Astrocyte of the spinal cord (primary cell): ENCODE measurements around the gene DMRTC1.
"Not testable (repeated sequence)": the region's sequence is repeated elsewhere in the genome, so short reads cannot be mapped to it uniquely, and the experiment has no call there.

Experiments used
- DNase-seq: peaks from one replicate; pipeline ENCODE4 v3.0.0; 2011; ENCODE audit warnings: low read depth, low spot score
- H3K4me3 ChIP-seq: 2 replicates; pipeline ENCODE4 v1.5.1; 2011; ENCODE audit warnings: low read depth, mild to moderate bottlenecking, low read length, moderate library complexity
- in situ Hi-C: cut with HindIII; loops from 2 replicates; pipeline ENCODE4 v1.10.0; 2017; ENCODE audit warnings: low sequenced_read_pairs

The DMRTC1 gene, protein sequence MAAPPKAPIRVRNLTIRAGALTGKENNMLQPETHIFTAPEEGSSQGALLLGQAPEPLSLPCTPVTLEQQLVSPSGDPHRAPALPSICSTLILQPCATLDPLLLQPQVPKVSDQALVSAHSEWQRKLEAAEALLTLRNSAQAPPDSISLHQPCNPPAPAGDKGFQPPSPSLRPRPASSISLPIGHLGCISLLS

GRCh38 chrX:72943819-72944169 lies at the start of gene DMRTC1:
DMRTC1 (minus strand) TSS chrX:72943837; CDS start chrX:72875694, 68,143 bp downstream.
- DNase-seq, H3K4me3 ChIP-seq, in situ Hi-C loops: not testable (repeated sequence)

DNA sequence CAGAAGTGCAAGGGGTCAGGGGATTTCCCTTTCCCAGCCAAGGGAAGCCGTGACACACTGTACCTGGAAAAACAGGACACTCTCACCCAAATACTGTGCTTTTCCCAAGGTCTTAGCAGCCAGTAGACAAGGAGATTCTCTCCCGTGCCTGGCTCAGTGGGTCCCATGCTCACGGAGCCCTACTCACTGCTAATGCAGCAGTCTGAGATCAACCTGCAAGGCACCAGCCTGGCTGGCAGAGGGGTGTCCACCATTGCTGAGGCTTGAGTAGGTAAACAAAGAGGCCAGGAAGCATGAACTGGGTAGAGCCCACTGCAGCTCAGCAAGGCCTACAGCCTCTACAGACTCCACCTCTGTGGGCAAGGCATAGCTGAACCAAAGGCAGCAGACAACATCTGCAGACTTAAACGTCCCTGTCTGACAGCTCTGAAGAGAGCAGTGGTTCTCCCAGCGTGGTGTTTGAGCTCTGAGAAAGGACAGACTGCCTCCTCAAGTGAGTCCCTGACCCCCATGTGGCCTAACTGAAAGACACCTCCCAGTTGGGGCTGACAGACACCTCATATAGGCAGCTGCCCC lies 37.3 kb upstream of the DMRTC1 start:
- H3K4me3 ChIP-seq, DNase-seq, in situ Hi-C loops: not testable (repeated sequence)

DNA sequence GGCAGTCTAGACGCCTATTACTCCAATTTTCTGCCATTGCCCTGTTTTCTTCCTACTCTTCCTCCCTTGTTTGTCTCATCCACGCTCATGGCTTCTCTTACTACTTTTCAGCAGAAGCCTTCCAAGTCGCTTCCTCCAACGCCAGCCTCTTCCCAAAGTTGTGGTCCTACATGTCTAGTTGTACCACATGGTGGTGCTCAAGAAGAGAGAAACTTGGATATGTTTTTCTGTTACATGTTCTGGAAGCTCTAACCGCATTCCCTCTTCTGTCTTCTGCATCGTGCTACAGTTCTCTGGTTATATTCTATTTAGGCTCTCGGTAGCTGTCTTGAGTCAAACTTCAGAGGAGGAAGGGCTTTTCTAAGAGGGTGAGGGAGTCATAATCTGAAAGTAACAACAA lies 31.2 kb upstream of the DMRTC1 start:
- H3K4me3 ChIP-seq, DNase-seq, in situ Hi-C loops: not testable (repeated sequence)

- DNase-seq, H3K4me3 ChIP-seq, in situ Hi-C loops: not testable (repeated sequence)
Measured at GRCh38 chrX:72971859-72972258, 28.2 kb upstream of the DMRTC1 start.

DNA sequence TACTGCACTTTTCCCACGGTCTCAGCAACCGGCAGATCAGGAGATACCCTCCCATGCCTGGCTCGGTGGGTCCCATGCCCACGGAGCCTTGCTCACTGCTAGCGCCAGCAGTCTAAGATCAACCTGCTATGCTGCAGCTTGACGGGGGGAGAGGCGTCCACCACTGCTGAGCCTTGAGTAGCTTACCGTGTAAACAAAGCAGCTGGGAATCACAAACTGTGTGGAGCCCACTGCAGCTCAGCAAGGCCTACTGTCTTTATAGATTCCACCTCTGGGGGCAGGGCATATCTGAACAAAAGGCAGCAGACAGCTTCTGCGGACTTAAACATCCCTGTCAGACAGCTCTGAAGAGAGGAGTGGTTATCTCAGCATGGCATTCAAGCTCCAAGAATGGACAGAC lies 16.3 kb upstream of the DMRTC1 start:
- H3K4me3 ChIP-seq, in situ Hi-C loops, DNase-seq: not testable (repeated sequence)

GRCh38 chrX:72943035-72943818 lies 410 bp downstream of the DMRTC1 start:
- in situ Hi-C loops, DNase-seq, H3K4me3 ChIP-seq: not testable (repeated sequence)

DNA sequence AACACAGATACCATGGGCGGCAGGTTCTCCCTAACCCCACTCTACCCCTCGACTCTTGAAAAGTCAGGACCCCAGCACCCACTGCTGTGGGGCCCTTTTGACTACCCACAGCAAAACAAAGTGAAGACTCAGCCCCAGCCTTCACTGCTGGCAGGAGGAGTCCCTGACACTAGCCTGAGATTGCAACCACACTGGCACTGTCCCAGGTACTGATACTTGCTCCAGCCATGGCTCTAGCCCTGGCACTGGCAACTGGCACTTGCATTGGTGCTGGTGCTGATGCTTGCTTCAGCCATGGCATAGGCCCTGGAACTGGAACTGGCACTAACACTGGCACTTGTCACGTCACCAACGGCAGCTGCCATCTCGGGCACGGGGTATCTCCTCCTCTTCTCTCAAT lies 1.4 kb downstream of the DMRTC1 start:
- H3K4me3 ChIP-seq, in situ Hi-C loops, DNase-seq: not testable (repeated sequence)

GRCh38 chrX:72937906-72938305 lies 5.7 kb downstream of the DMRTC1 start, which contains the start of gene FAM236A:
FAM236A (plus strand) TSS chrX:72938206; CDS start chrX:72938263, 57 bp downstream.
- DNase-seq, in situ Hi-C loops, H3K4me3 ChIP-seq: not testable (repeated sequence)

GRCh38 chrX:72936882-72937455 lies 6.7 kb downstream of the DMRTC1 start:
- DNase-seq, H3K4me3 ChIP-seq, in situ Hi-C loops: not testable (repeated sequence)

- H3K4me3 ChIP-seq, DNase-seq, in situ Hi-C loops: not testable (repeated sequence)
Measured at GRCh38 chrX:72936455-72936854, 7.2 kb downstream of the DMRTC1 start.

- in situ Hi-C loops, DNase-seq, H3K4me3 ChIP-seq: not testable (repeated sequence)
Measured at GRCh38 chrX:72932283-72932682, 11.4 kb downstream of the DMRTC1 start.

DNA sequence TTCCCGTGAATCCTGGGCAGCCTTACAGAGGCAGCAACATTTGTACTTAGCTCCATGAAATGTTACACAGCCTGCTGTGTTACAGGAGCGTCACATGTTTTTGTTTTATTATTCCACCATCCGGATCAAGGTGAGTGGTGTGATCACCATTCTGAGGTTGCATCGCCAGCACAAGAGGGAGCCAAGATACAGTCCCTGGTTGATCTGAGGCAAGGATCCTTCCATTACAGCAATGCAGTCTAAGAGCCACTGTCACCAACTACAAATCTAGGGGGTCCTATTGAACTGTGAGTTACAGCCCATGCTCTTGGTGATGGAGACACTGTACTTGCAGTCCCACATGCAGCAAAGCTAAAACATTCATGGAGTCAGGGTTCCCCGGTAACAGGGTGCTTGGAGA lies 27.5 kb downstream of the DMRTC1 start:
- H3K4me3 ChIP-seq, in situ Hi-C loops, DNase-seq: not testable (repeated sequence)

- DNase-seq, H3K4me3 ChIP-seq, in situ Hi-C loops: not testable (repeated sequence)
Measured at GRCh38 chrX:72912315-72912714, 31.3 kb downstream of the DMRTC1 start, which contains the start of gene FAM236C. FAM236C (plus strand) TSS chrX:72912615; CDS start chrX:72912715, 100 bp downstream.

GRCh38 chrX:72889740-72890139 lies 53.9 kb downstream of the DMRTC1 start:
- in situ Hi-C loops, DNase-seq, H3K4me3 ChIP-seq: not testable (repeated sequence)

DNA sequence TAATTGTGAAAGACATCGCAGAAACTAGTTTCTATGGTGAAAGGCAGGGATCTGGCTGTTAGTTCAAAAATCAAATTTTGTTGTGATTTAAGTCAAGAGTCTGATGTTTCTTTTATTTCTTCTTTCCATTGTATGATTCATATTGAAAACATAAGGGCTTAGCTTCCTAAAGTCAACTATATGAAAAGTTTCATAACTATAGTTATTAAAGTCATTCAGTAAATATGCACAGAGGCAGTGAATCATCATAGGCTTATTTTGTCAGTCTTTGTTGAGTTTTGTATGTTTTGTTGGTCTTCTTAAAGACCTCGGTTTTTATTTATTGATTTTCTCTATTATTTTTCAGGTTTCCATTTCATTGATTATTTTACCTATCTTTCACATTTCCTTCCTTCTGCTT lies 60.7 kb downstream of the DMRTC1 start:
- DNase-seq, H3K4me3 ChIP-seq, in situ Hi-C loops: not testable (repeated sequence)

DNA sequence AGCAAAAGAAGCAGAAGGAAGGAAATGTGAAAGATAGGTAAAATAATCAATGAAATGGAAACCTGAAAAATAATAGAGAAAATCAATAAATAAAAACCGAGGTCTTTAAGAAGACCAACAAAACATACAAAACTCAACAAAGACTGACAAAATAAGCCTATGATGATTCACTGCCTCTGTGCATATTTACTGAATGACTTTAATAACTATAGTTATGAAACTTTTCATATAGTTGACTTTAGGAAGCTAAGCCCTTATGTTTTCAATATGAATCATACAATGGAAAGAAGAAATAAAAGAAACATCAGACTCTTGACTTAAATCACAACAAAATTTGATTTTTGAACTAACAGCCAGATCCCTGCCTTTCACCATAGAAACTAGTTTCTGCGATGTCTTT lies 106.1 kb downstream of the DMRTC1 start:
- in situ Hi-C loops, H3K4me3 ChIP-seq, DNase-seq: not testable (repeated sequence)

- DNase-seq, H3K4me3 ChIP-seq, in situ Hi-C loops: not testable (repeated sequence)
Measured at GRCh38 chrX:72830701-72831100, 112.9 kb downstream of the DMRTC1 start.
